ENCODE measurements around the gene OLFML2A. TPM values are rescaled to one million over a fixed set of nuclear protein-coding genes. Genes with fewer than 3 reads are reported as not detected.
A peak's percentile ranks its signal among the peaks of the same experiment; 100 is the strongest.

OLFML2A gene
- total RNA-seq, 1 experiment from 2014 or later = 5.8 TPM

- Histone ChIP-seq H3K79me2 (ENCODE audit: insufficient read depth, low read length) (peaks cover 20% of the 10 kb centered on the region; the same call in 1 of the 2 replicates), H3K27ac (ENCODE audit: insufficient read length, low read depth, low read length) (no peak overlapping the region)
- TF ChIP-seq CTCF (conservative IDR thresholded peaks at IDR 0.05) = no peak
These were observed 24.0 kb upstream of the OLFML2A start for GRCh38 chr9:124752967-124753366.

More at GRCh38 chr9:124752967-124753366, 24.0 kb upstream of the OLFML2A start:
- Histone ChIP-seq H4K5ac (ENCODE audit: insufficient read length, low read depth, low read length) (no peak overlapping the region), H2BK15ac (ENCODE audit: low read depth, low read length) (no peak overlapping the region), H3K23me2 (ENCODE audit: insufficient read length, low read depth, low read length, poor library complexity, severe bottlenecking) (no peaks in the 10 kb centered on the region), H2AFZ (ENCODE audit: low read length) (no peak overlapping the region), H3K9ac (ENCODE audit: extremely low read depth, insufficient read length, low read length) (no peak overlapping the region), H3K9me3 (ENCODE audit: control insufficient read depth, low read depth, low read length) (no peaks in the 10 kb centered on the region), H3T11ph (ENCODE audit: low read length) (no peak overlapping the region), H3K4me2 (ENCODE audit: insufficient read depth, insufficient read length, low read length) (no peak overlapping the region), H3K27me3 (ENCODE audit: insufficient read depth, low read length) (no peaks in the 10 kb centered on the region), H3K79me1 (ENCODE audit: insufficient read depth, low read depth, low read length, poor library complexity, severe bottlenecking) (peaks cover 5% of the 10 kb centered on the region), H3K4ac (ENCODE audit: low read depth, low read length) (no peak overlapping the region), H3K4me1 (ENCODE audit: insufficient read depth, low read length) (peaks cover 2% of the 10 kb centered on the region; the same call in 1 of the 2 replicates), H4K20me1 (ENCODE audit: control insufficient read depth, insufficient read depth, insufficient read length) (no peaks in the 10 kb centered on the region), H4K91ac (ENCODE audit: insufficient read length, low read depth, low read length) (no peak overlapping the region), H2BK20ac (ENCODE audit: low read depth, low read length, poor library complexity, severe bottlenecking) (no peak overlapping the region), H3K23ac (ENCODE audit: insufficient read length, low read depth, low read length) (no peak overlapping the region), H3K18ac (ENCODE audit: insufficient read length, low read depth, low read length) (no peak overlapping the region), H2AK5ac (ENCODE audit: insufficient read length, low read length) (no peak overlapping the region), H3K56ac (ENCODE audit: insufficient read length, low read depth, low read length) (no peak overlapping the region), H2BK12ac (ENCODE audit: insufficient read length, low read depth, low read length) (no peak overlapping the region), H2BK5ac (ENCODE audit: insufficient read length, low read length) (no peak overlapping the region), H2BK120ac (ENCODE audit: low read depth, low read length, poor library complexity, severe bottlenecking) (no peak overlapping the region), H3K14ac (ENCODE audit: insufficient read depth, low read length) (no peak overlapping the region), H4K8ac (replicated peaks; ENCODE audit: insufficient read length, low read depth, low read length) (no peak overlapping the region)
- no peaks in the 10 kb centered on the region for H3K36me3 Mint-ChIP-seq (ENCODE audit: insufficient read depth in 1 of 3, low read depth in 3 of 3)
- no peak for DNase-seq
- peak overlapping the region in 1 of 2 experiments; percentile 18; a peak in 1 of 5 replicates for H3K4me3 Mint-ChIP-seq
- H3K27me3 Mint-ChIP-seq (ENCODE audit: low read depth) = no peaks in the 10 kb centered on the region
- H3K9me3 Mint-ChIP-seq = no peaks in the 10 kb centered on the region
- WGBS (ENCODE audit: extremely low coverage, insufficient read length, low lambda C conversion rate) = no CpG with 5 or more reads among the region's 1 CpG
- peak overlapping the region in 2 of 3 experiments; percentile 64 to 68; a peak in 2 of 7 replicates for H3K27ac Mint-ChIP-seq
- H3K4me1 Mint-ChIP-seq = peaks cover 64 to 67% of the 10 kb centered on the region in 2 experiments
